RWPE2 (cell line): ENCODE data around the gene NR4A3.

ENCODE experiments used
- ATAC-seq: fragments of 200-7000 bp; cut with Tn5 transposase; 3 replicates; pipeline ENCODE4 v1.9.1; 2021; ENCODE audit warnings: low read depth
- DNase-seq: peaks from one replicate; pipeline ENCODE4 v3.0.0-alpha.2; 2020; ENCODE audit warnings: low spot score
- H3K27ac ChIP-seq: fragments of 450-650 bp; 2 replicates; pipeline ENCODE4 v1.5.1; 2017; ENCODE audit warnings: mild to moderate bottlenecking; ENCODE audit not compliant: poor library complexity, severe bottlenecking
- H3K27me3 ChIP-seq: fragments of 250-450 bp; sonication (Bioruptor Pico); 2 replicates; pipeline ENCODE4 v1.5.1; 2021; ENCODE audit warnings: mild to moderate bottlenecking, moderate library complexity; ENCODE audit not compliant: insufficient read depth, poor library complexity, severe bottlenecking
- H3K36me3 ChIP-seq: fragments of 250-450 bp; sonication (Bioruptor Pico); 2 replicates; pipeline ENCODE4 v1.5.1; 2020; ENCODE audit warnings: low read depth, mild to moderate bottlenecking, moderate library complexity
- H3K4me1 ChIP-seq: fragments of 250-450 bp; sonication (Bioruptor Pico); 2 replicates; pipeline ENCODE4 v1.5.1; 2021; ENCODE audit warnings: mild to moderate bottlenecking, moderate library complexity; ENCODE audit not compliant: insufficient read depth, poor library complexity, severe bottlenecking
- H3K4me3 ChIP-seq: fragments of 250-450 bp; sonication (Bioruptor Pico); 2 replicates; pipeline ENCODE4 v1.5.1; 2021; ENCODE audit warnings: mild to moderate bottlenecking, moderate library complexity; ENCODE audit not compliant: severe bottlenecking
- H3K9me3 ChIP-seq: fragments of 250-450 bp; sonication (Bioruptor Pico); 2 replicates; pipeline ENCODE4 v1.5.1; 2021; ENCODE audit warnings: mild to moderate bottlenecking, moderate library complexity; ENCODE audit not compliant: severe bottlenecking
- CTCF ChIP-seq: fragments of 450-650 bp; IDR thresholded peaks from one replicate; pipeline ENCODE4 v1.5.1; 2017; ENCODE audit warnings: mild to moderate bottlenecking, moderate library complexity; ENCODE audit not compliant: poor library complexity, severe bottlenecking

NR4A3 gene

DNA sequence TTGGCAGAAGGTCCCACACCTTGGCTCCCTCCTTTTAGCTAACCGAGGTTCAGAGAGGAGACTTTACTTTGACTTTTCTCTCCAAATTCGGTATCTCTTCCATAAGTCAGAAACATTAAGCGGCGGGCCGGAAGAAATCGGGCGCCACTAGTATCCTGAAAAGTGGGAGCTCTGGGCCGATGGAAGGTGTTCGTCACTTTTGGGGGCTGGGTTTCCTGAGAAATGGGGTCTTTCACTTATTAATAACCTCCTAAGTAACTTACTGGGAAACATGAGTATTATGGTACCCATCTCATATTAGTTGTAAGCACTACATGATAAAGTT lies 85.5 kb downstream of the NR4A3 start:
- H3K4me3 ChIP-seq = peak overlapping the region; percentile 99
- no peak for DNase-seq
- peaks cover 12% of the 10 kb centered on the region for H3K4me1 ChIP-seq
- ATAC-seq = no peak
- H3K27ac ChIP-seq = peak overlapping the region; percentile 51
- no peaks in the 10 kb centered on the region for H3K27me3 ChIP-seq
- TF ChIP-seq CTCF = no peak
- no peaks in the 10 kb centered on the region for H3K9me3 ChIP-seq
- H3K36me3 ChIP-seq = peaks cover 7% of the 10 kb centered on the region; the same call in 1 of the 2 replicates

- Histone ChIP-seq H3K27ac (no peak overlapping the region), H3K4me1 (peaks cover 12% of the 10 kb centered on the region), H3K9me3 (no peaks in the 10 kb centered on the region), H3K36me3 (peaks cover 31% of the 10 kb centered on the region), H3K4me3 (no peak overlapping the region), H3K27me3 (no peaks in the 10 kb centered on the region)
- no peak for TF ChIP-seq CTCF
- ATAC-seq (no peak), DNase-seq (no peak)
Measured at GRCh38 chr9:99911600-99911999, 89.9 kb downstream of the NR4A3 start.
